NCI-H128 (cell line): ENCODE results near the gene MMP17.
"Not testable (repeated sequence)": the region's sequence is repeated elsewhere in the genome, so short reads cannot be mapped to it uniquely, and the experiment has no call there.

Experiments
- DNase-seq: peaks from one replicate; lab custom pipeline; 2025; ENCODE audit not compliant: unreplicated experiment; lab: John Stamatoyannopoulos, UW

The MMP17 gene

GRCh38 chr12:131862994-131863710 is 35.0 kb downstream of the MMP17 start:
- DNase-seq, result no peak

GRCh38 chr12:131863711-131864396 is 35.7 kb downstream of the MMP17 start:
- no peak for DNase-seq

- DNase-seq, result no peak
Measured at GRCh38 chr12:131864469-131864868, 36.3 kb downstream of the MMP17 start.

- no peak for DNase-seq
Measured at GRCh38 chr12:131865180-131865875, 37.1 kb downstream of the MMP17 start.

- DNase-seq, result no peak
Measured at GRCh38 chr12:131867471-131867870, 39.3 kb downstream of the MMP17 start.

GRCh38 chr12:131867891-131868675 is 39.9 kb downstream of the MMP17 start:
- DNase-seq, result no peak

- DNase-seq, result no peak
Measured at GRCh38 chr12:131869871-131870418, 41.8 kb downstream of the MMP17 start.

- no peak for DNase-seq
Measured at GRCh38 chr12:131871677-131872076, 43.5 kb downstream of the MMP17 start.

GRCh38 chr12:131872154-131873051 is 44.2 kb downstream of the MMP17 start:
- no peak for DNase-seq

- no peak for DNase-seq
Measured at GRCh38 chr12:131873293-131873692, 45.1 kb downstream of the MMP17 start.

GRCh38 chr12:131874972-131875371 is 46.8 kb downstream of the MMP17 start:
- not testable (repeated sequence) for DNase-seq

GRCh38 chr12:131877216-131877615 is 49.0 kb downstream of the MMP17 start:
- not testable (repeated sequence) for DNase-seq

GRCh38 chr12:131878436-131878835 is 50.2 kb downstream of the MMP17 start:
- DNase-seq, result not testable (repeated sequence)

- no peak for DNase-seq
Measured at GRCh38 chr12:131882804-131883520, 54.8 kb downstream of the MMP17 start.

GRCh38 chr12:131883521-131883900 is 55.3 kb downstream of the MMP17 start:
- no peak for DNase-seq

- DNase-seq, result not testable (repeated sequence)
Measured at GRCh38 chr12:131885076-131885475, 56.9 kb downstream of the MMP17 start.

GRCh38 chr12:131885543-131886057 is 57.4 kb downstream of the MMP17 start:
- no peak for DNase-seq

- DNase-seq, result not testable (repeated sequence)
Measured at GRCh38 chr12:131891722-131892121, 63.5 kb downstream of the MMP17 start.
